AG09319 (cell line): ENCODE data around the gene VPS18.
A peak's percentile ranks its signal among the peaks of the same experiment; 100 is the strongest.

Source experiments
- DNase-seq: peaks from one replicate; pipeline ENCODE4 v3.0.0-alpha.2; 2010; ENCODE audit warnings: low read depth; ENCODE audit errors: extremely low read depth
- TF ChIP-seq, protein P1 (sequence below): IDR thresholded peaks from 2 replicates; pipeline ENCODE4 v1.5.1; 2011; ENCODE audit warnings: low read depth, mild to moderate bottlenecking, inconsistent platforms, low read length, moderate library complexity

Gene VPS18

DNA sequence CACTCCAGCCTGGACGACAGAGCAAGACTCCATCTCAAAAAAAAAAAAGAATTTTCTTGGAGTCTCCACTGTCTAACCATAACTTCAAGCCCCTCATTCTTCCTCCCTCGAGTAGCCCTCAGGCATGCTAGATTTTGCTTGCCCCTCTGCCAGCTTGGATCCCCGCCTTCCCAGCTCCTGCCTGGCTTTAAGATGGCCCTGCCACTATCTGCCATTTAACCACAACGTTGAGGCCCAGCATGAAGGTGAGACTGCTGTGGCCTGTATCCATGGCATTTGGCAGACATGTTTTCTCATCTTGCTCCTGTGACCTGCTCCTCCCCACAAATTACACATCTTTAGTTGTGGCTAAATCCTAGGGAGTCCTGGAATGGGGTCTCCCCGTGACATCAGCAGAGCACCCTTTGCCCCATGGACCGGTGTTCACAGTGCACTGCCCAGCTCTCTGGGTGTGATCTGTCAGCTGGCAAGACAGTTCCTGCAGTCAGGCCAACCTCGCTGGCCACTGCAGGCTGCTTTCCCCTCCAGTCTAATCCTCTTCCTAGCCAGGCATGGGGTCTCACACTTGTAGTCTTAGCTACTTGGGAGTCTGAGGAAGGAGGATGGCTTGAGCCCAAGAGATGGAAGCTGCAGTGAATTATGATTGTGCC lies 10.4 kb downstream of the VPS18 start:
- DNase-seq: no peak
- TF ChIP-seq, protein P1, sequence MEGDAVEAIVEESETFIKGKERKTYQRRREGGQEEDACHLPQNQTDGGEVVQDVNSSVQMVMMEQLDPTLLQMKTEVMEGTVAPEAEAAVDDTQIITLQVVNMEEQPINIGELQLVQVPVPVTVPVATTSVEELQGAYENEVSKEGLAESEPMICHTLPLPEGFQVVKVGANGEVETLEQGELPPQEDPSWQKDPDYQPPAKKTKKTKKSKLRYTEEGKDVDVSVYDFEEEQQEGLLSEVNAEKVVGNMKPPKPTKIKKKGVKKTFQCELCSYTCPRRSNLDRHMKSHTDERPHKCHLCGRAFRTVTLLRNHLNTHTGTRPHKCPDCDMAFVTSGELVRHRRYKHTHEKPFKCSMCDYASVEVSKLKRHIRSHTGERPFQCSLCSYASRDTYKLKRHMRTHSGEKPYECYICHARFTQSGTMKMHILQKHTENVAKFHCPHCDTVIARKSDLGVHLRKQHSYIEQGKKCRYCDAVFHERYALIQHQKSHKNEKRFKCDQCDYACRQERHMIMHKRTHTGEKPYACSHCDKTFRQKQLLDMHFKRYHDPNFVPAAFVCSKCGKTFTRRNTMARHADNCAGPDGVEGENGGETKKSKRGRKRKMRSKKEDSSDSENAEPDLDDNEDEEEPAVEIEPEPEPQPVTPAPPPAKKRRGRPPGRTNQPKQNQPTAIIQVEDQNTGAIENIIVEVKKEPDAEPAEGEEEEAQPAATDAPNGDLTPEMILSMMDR: no peak

DNA sequence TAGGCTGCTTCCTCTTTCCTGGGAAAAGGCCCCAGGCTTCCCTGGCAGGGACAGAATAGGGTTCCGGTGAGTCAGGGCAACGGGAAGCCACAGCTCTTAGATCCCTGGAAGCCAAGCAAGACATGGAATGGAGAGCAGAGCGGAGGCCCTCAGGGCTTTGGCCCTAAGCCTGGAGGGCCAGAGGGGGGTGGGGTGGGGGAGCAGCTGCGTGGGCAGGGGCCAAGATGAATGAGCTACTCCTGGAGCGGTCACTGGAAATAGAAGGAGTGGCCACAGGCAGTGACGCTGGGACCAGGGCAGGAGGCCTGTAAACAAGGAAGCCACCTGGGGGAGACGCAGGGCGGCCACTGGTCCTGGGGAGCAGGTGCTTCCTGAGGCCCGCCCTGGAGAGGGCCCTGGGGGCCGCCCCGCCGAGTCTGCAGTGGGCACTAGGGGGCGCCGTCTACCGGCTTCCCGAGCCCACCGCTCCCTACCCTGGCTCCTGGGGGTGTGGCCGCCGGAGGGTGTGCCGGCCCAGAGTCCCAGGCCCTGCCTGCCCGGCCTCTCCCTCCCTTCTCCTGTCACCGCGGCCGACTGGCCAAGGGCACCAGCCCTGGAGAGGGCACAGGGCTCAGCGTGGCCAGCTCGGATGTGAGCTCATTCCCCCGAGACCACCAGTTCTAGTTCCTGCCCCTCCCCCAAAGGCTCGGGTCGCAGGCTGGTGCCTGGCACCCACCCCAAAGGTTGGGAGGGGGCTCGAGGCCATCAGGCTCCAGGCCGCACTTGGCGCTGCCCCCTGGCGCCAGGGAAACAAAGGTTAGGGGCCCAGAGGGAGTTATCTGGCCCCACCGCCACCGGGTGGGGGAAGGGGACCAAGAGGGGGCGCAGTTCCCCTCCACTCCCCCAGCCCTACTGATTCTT lies 12.1 kb downstream of the VPS18 start:
- TF ChIP-seq, protein P1: peak; percentile 78
- peak; percentile 97 for DNase-seq

DNA sequence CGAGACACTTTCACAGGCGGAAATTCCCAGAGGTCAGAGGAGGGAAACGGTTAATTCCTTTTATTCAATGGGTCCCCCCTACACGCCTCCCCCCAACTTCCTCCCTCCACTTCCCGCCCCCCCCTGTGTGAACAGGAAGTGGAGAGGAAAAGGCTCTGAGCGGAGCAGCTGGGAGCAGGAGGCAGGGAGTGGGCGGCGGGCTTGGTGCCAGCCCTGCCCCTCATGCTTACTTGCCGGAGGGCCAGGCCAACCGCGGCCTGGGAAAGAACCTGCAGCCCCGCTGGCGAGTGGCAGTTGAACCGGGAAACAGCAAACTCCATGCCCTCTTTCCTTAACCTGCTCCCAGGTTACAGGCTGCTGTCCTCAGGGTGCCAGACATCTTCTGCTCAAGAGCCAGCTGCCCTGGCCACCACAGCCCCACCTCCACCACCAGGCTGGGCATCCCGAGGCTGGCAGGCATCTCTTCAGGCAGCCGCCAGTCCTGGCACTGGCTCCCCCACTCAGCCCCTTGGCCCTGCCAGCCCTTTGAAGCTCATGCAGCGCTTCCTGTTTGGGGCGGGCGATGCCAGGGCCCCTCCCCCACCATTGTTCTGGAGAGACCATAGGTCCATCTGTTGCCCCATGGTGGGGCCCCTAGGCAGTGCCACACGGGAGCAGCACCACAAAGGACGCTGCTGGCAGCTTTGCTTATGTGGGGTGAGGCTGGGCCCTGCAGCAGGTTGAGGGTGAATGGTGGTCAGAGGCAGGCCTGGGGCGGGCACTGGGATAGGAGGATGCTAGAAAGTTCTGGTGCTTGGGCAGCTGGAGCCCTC lies 12.9 kb downstream of the VPS18 start:
- TF ChIP-seq, protein P1: no peak
- no peak for DNase-seq

DNA sequence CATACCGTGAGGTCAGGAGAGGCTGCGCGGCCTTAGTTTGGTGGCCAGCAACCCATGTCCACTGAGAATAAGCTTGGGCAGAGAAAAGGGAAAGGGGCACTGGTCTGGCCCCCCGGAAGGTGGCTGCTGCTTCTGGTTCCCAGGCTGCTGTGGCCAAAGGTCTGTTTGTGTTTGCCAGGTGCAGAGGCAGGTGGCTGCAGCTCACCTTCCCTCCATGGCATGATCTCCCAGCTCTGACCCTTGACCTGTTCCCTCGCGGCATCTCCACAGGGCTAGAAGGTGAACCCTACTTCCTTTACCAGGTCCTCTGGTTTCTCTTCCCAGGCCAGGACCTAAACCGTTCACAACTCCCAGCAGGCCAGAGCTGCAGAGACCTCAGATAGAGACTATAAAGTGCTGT lies 13.8 kb downstream of the VPS18 start:
- DNase-seq: no peak
- TF ChIP-seq, protein P1: no peak

DNA sequence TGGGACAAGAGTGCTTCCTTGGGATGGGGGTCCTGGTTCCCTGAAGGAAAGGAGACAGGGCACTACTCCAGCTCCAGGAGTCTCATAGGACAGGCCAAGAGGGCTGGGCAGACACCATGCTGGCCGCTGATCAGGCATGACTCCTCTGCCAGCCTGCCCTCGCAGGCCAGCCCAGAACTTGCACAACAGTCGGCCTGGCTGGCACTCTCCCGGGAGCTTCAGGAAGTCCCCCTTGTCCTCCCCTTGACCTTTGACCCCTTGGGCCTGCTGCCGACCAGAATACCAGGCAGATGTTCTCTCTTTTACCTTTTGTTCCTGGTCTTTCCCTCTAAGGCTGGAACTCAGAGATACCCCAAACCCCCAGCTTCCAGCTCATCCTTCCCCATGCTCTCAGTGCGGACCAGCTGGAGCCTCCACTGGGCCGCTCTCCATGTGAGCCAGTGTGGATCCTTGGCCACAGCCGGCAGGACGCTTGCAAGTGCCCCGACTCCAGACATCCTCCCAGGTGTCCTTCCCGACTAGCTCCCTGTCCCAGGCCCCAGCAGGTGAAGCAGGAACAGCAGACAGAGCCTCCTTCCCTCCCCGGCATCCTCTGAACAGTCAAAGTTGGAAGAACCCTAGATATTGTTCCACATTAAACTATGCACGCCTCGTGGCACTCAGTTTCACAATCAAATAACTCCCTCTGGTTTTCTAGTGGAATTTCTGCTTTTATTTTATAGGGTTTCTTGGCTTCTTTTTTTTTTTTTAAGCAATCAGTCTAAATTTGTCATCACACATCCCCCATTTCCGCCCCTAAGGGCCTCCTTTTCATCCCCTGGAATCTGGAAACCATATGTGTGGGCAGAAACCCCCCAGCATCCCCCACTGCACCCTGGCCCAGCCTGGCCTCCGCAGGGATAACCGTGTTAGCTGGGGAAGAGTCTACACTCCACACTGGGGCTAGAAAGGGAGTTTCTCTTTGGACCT lies 15.7 kb downstream of the VPS18 start:
- TF ChIP-seq, protein P1: no peak
- no peak for DNase-seq

DNA sequence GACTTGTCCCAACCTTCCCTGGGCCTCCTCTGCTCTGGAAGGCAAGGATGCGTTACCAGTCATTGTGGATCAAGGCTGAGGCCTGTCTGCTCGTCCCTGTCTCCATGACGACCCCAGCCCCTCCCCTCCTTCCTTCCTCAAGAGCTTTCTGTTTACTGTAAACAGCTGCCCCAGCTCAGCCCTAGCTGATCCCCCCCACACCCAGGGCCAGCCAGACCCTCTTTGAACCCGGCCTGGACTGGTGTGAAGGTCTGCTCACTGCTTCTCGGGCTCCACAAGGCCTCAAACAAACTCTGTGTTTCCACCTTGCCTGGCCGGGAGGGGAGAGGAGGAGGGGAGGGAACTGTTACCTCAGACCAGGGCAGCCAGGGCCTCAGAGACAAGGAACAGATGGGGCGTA lies 16.9 kb downstream of the VPS18 start:
- DNase-seq: no peak
- TF ChIP-seq, protein P1: no peak
